T-helper 9 cell (primary cell): ENCODE results near the gene CEP72.
"Not testable (repeated sequence)": the region's sequence is repeated elsewhere in the genome, so short reads cannot be mapped to it uniquely, and the experiment has no call there.

ENCODE experiments used
- DNase-seq: peaks from one replicate; pipeline ENCODE4 v3.0.0-alpha.2; 2020

The CEP72 gene

DNA sequence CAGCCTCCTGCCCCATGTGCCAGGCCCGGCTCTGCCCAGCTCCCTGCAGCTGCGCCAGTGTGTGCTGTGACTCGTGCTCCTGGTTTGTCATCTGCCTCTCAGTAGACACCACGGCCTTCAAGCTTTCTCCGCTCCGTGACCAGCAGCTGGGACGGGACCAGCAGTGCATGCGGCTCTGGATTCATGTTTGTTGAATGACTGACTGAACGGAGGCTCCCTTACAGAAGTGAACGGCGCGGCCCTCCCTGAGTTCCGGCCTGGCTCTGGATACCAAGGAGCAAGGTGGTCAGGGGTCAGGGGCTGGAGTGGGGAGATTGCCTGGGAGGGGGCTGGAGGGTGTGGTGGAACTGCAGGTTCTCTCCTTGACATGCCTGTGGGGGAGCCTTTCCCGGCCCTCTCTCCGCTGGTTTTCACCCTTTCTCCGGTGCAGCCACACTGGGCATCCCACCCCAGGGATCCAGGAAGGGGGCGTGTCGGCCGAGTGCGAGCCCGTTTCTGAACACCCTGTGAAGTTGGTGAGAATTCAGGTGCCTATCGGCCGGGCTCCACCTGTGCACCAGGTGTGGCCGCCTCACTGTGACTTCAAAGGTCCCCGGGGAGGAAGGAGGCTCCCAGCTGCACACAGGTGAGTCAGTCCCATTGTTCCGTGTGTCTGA lies 11.1 kb upstream of the CEP72 start:
- no peak for DNase-seq

DNA sequence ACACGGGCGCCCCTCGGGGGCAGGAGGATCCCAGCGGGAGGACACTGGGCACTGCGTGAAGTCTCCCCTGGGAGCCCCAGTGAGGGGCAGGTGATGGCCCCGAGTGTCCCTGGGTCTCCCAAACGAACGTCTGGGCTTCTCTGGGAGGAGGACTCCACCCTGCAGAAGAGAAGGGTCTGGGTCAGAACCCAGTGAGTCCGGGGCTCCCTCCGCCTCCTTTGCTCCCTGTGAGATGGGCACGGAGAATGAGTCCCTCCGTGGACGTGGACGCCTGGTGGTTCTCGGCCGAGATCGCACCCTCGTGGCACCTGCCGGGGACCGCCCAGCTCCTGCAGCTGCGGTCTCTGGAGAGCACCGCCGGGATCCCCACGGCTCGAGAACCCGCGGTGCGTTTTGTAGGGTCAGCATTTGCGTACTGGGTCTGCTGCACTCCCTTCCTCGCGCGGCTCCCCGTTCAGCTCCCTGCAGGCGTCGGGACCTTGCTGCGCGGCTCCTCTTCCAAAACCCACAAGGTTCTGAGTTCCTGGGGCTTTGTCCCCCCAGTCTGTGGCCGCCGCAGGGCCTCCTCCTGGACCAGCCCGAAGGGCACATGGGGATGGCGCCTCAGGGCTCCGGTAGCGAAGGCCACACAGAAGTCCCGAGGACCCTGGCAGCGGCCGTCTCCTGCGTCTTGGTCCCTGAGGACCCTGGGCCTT lies 10.2 kb upstream of the CEP72 start:
- no peak for DNase-seq

DNA sequence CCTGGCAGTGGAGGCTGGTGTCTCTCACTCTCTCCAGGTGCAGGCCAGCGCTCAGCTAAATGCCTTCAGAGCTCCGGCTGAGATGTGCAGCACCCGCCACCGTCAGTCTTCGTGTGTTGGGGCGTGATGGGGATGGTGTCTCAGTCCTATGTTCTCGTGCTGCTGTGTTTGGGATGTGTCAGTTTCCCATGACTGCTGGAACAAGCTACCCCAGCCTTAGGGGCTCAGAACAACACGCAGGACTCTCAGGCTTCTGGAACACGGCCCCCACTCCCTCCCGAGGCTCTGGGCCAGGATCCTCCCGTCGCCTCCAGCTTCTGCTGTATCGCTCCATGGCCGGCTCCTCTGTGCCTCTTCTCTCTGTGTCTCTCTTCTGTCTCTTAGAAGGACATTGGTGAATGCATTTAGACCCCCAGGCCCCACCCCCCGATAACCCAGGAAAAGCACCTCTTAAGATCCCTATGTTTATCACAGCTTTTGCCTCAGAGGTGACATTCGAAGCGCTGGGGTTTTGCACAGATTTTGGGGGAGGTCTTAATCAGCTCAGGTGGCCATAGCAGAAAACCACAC lies 9.6 kb upstream of the CEP72 start:
- DNase-seq = no peak

DNA sequence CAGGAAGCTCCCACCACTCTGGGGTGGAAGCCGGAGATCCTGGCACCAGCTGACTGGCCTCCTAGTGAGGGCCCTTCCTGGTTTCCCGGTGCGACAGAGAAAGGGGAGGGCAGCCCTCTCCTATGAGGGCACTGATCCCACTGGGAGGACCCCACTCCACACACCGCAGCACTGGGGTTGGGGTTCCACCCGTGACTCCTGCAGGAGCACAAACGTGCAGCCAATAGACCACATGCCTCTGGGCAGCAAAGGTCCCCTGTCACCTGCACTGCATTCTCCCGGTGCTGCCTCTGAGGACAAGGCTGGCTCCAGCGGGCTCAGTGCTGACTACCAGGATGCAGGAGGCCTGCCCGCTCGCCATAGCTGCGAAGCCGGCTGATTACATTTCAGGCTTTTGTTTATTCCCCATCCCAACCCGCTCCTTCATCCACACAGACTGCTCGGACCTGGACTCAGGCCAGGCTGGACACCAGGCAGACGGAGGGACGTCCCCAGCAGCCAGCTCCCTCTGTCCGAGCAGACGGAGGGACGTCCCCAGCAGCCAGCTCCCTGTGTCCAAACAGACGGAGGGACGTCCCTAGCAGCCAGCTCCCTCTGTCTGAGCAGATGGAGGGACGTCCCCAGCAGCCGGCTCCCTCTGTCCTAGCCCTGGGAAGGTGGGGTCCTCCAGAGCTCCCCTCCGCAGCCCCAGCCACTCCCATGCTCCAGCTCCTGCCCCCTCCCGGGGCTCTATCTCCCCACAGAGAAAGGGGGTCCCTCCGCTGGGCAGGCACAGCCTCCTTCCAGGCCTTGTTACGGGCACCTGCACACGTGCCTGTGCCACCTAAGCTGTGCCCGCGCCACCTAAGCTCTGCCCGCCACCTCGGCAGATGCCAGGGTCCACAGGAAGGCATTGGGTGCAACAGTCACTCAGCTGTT lies 8.8 kb upstream of the CEP72 start:
- no peak for DNase-seq

DNA sequence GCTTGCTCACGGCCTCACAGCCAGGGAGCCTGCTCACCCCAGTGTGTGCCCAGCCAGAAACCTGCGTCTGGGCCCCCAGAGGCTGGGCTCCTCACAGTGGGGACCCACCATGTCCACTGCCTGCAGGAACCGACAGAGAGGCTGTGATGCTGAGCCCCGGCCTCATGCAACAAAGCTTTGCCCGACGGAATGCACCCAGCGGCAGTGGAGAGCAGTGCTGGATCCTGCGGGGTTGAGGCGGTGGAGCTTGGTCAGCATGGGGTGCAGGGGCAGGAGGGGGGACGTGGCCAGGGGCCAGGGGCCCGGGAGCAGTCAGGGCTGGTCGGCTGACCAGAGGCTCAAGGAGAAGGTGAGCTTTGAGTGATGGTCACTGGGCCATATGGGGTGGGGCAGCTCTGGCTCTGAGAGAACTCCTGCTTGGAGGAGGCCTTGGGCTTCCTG lies 7.7 kb upstream of the CEP72 start:
- no peak for DNase-seq

DNA sequence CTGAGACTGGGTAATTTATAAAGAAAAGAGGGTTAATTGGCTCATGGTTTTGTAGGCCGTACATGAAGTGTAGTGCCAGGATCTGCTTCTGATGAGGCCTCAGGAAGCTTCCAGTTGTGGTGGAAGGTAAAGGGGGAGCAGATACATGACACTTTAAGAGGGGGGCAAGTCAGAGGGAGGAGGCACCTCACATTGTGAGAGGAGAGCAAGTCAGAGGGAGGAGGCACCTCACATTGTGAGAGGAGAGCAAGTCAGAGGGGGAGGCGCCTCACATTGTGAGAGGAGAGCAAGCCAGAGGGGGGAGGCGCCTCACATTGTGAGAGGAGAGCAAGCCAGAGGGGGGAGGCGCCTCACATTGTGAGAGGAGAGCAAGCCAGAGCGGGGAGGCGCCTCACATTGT lies 7.0 kb upstream of the CEP72 start:
- DNase-seq = not testable (repeated sequence)

DNA sequence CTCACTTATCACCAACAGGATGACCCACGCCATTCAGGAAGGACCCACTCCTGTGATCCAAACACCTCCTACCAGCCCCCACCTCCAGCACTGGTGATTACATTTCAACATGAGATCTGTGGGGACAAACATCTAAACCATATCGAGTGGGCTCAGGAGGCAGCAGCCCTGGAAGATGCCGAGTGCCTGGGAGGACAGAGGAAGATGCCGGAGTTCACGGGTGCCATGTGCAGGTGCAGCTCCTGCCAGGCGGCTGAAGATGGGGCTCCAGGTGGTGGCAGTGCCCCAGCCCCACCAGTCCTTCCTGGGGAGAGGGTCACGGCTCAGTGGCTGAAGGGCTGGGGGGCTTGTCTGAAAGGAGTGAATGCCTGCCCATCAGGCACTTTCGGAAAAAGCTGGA lies 6.1 kb upstream of the CEP72 start:
- no peak for DNase-seq

DNA sequence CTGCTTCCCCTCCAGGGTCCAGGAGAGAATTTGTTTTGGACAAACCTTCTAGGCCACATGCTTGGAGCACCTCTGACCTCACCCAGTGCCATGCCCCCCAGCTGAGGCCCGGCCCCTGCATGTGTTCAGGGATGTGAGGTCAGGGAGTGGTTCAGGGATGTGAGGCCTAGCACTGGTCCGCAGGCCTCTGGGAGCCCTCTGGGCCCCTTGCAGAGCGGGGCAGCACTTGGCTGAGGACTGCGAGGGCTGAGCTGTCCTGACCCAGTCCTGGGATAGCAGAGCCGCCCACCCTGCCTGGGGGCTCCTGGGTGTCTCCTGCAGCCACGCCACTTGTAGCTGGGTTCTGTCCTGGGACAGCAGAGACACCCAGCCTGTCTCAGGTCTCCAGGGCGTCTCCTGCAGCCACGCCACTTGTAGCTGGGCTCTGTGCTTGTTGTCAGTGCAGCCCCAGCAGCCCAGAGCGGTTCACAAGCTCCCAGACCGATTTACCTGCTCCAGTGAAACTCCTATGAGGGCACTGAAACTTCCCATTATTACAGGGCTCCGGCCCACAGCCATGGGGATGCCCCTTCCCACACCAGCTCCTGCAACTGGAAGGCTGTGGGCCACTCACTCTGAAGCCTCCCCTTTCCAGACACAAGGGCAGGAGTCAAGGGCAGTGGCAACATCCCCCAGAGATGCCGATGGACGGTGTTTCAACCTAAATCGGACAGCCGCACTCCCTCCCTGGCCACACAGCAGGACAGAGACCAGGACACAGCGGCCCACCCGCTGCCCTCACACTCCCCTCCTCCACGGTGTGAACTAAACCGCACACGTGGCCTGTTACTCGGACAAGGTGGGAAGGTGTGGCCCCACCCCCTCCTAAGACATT lies 5.4 kb upstream of the CEP72 start:
- DNase-seq = no peak

DNA sequence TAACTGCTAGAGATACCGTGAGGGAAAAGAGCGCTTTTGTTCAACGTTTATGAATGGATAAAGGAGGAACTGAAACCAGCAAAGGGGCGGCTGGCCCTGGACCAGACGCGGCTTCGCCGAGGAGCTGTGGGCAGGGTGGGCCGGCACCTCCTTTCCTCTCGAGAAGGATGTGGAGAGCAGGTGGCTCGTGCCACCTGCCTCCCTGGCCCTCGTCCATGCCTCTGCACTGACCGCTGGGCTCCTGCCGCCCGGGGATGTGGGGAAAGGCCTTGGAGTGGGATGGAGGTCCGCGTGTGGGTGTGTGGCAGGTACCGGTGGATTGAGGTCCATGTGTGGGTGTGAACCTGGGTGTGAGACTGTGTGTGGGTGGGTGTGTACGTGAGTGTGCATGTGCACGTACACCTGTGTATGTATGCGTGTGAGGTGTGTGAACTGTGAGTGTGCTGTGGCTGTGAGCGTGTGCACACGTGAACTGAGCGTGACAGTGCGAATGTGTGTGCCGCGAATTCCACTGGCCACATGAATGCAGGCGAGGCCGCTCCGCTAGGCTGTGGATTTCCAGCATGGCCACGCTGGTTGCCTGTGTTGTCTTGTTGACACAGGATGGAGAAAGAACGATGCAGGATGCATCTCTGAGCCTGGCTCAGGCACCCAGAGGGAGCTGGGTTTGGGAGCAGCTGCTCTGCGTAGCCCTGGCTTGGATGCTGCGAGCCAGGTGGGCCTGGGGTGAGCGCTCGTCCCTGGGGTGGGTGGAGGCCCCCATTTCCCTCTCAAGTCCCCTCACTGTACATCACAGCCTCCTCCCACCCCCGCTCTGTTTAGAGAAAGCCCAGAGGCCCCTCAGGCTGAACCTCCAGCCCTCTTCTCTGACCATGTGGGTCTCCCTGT lies 4.4 kb upstream of the CEP72 start:
- DNase-seq = no peak

DNA sequence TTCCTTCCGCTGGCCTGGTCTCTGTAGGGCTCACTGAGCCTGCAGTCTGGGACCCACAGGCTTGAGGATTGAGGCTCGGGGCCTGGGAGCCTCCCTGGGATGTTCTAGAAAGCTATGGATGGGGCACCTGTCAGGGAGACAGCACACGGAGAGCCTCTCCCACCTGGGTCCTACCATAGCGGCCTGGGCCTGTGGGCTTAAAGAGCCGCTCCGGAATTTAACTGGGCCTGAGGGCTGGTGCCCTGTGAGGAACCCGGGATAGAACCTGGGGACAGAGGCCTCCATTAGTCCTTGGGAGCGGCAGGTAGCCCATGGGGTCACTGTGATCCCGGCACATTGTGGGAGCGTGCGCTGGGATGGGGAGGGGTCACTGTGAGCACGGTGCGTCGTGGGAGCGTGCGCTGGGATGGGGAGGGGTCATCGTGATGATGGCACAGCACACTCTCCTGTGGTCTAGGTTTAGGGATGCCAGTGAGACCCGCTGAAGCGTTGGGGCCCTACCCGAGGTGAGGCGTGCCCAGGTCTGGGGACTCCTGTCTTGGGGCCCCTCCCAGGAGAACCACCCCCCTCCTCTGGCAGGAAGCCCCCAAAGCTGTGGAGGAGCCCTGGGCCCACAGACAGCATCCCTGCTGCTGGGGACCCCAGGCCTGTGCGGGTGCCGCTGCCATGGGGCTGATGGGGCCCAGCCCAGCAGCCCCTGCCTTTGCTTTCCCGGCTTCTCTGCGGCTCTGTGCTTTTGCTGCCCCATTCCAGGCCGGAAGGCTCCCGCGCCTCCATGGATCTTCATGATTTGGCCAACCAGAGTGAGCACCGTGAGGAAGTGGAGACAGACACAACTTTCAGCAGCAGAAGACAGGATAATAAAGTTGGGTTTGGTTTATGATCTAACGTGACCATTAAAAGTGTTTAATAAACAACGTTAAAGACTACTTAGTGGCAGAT lies 3.4 kb upstream of the CEP72 start:
- DNase-seq = no peak

DNA sequence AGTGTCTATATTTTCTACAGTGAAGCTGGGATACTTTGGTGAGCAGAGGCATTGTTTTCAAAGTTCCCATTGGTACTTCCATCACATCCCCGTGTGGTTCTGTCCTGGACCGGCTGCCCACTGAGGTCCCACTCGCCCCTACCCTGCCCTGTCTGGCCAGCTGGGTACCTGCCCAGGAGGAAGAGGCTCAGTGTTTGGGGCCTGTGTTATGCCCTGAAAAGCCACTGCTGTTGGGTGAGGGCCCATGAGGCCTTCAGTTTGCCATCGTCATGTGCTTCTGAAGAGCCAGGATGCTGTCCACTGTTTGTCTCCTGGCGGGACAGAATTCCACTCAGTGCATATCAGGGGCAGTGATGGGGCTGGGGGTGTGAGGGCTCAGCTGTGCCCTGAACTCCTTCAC lies 2.6 kb upstream of the CEP72 start:
- DNase-seq = no peak

DNA sequence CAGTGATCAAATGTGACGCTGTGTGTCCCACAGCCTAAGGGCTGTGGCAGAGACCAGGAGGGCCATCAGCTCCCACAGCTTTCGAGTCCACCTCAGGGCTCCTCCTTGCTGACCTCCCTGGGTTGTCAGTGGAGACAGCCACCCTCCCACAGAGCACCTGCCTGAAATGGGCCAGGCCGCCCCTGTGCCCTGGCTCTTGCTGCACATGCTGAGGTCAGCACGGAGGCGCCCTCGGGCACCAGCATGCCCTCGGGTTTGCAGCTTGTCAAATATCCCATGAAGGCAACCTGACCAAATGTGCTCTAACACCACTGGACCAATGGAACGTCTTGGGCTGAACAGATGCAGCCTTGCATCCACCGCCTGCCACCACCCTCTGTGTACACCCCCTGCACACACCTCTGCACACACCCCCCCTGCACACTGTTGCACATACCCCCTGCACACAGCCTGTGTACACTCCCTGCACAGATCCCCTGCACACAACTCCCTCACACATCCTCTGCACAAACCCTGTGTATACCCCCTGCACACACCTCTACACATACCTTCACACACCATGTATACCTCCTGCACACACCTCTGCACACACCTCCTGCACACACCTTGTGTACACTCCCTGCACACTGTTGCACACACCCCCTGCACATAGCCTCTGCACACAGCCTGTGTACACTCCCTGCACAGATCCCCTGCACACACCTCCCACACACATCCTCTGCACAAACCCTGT lies 2.0 kb upstream of the CEP72 start:
- DNase-seq = no peak

DNA sequence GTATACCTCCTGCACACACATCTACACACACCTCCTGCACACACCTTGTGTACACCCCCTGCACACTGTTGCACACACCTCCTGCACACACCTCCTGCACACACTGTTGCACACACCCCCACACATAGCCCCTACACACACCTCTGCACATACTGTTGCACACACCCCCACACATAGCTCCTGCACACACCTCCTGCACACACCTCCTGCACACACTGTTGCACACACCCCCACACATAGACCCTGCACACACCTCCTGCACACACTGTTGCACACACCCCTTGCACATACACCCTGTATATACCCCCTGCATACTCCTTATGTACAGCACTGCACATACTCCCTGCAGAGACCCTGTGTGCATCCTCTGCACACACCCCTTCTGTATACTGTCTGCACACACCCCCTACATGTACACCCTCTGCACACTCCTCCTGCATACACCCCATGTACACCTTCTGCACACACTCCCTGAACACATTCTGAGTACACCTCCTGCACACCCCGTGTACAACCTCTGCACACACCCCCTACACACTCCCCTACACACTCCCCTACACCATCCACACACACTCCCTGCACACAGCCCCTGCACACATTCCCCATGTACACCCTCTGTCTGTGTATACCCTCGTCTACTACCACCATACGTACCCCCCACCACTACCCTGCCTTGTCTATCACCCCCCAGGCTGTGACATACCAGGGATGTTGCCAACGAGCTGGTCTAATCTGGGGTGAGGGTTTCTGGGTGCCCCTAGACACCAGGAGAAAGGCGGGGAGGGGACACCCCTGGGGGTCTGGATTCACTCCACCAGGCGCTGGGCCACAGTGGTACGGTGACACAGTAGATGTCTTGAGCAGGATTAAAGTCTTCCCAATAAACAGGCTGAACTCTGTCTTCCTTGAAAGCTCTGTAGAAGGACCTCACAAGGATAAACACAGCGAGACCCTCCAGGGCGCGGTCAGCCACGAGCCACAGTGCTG lies 1.1 kb upstream of the CEP72 start:
- DNase-seq = no peak

DNA sequence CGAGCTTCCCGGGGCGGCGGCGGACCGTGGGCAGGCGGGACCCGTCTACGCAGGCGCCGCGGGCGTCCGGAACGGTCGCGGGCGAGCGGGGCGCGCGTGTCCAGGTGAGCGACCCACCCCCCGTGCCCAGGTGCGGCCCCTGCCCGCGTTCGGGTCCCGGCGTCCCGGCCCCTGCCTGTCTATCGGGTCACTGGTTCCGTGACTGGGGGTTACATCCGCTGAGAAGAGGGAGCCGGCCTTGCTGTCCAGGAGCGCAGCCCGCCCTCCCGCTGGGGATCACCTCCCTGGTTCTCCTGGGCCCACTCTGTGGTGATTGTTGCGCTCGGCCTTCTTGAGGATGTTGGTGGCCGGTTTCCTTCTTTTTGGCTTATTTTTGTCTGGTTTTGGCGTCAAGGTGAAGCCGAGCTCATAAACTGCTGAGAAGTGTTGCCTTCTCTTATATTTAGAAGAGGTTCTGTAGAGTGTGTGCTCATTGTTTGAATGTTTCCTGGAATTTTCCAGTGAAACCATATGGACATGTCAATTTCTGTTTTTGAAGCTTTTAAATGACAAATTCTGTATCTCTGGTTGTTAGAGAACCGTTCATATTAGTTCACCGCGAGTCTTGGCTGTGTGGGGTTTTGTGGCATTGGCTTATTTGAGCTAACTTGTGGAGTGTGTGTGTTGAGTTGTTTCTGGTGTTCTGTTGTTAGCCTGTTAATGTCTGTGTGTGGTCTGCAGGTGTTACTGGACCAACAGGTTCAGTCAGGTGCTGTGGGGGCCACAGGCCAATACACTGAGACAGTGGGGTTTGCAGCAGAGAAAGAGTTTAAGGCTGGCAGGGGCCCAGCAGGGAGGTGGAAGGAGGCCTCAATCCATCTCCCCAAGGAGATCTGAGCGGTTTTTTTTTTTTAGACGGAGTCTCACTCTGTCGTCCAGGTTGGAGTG lies 621 bp downstream of the CEP72 start:
- no peak for DNase-seq

DNA sequence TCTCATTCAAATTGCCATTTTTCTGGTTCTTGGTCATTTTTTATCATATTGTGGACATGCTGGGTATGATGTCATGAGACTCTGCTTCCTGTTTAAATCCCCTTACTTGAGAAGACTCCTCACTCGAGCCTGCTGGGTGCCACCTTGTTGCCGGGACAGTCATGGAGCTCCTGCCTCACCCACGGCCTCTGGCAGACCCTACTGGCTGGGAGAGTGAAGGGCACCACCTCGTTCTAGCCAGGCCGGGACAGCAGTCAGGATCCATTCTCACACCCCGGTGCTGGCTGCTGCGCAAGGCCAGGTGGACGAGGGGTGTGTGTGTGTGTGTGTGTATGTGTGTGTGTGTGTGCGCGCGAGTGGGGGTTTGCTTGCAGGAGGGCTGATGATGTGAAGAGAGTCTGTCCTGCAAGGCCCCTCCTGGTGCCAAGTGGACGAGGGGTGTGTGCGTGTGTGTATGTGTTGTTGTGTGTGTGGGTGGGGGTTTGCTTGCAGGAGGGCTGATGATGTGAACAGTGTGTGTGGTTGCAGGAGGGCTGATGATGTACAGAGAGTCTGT lies 4.4 kb downstream of the CEP72 start:
- DNase-seq = no peak

DNA sequence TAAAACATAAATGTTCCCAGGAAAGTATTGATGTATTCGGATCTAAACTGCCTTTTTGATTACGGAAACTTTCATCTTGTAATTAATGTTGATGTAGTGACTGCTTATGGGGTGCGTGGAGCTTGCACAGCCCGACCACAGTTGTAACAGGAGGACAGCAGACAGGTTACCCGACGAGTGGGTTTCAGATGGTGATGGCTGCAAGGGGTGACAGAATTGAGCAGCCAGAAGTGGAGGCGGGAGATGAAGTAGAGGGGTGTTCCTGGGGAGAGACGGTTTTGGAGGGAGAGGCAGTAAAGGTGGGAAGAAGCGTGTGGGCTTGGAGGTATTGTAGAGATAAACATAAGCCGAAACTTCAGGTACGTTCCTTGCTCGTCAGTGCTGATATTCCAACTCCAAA lies 5.8 kb downstream of the CEP72 start:
- DNase-seq = no peak

DNA sequence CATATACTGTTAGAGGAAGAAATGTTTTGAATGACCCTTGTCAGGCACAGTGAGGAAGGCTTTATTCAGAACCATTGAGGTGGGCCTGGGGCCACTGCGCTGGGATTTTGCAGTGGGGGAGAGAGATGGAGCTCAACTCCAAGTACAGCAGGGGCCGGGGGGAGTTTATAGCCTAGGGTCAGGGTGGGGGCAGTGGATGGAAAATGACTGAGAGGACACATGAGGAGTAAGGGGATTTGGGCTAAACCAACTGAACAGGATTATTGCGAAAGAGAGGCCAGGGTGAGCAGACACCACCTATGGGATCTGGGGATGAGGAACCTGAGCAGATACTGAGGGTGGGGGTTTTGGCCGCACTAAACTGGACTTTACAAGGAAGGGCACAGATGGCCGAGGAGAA lies 6.3 kb downstream of the CEP72 start:
- DNase-seq = no peak
